ENCODE data around the gene USP2. TPM values are rescaled to one million over a fixed set of nuclear protein-coding genes. Genes with fewer than 3 reads are reported as not detected.

USP2 gene
- total and polyA plus RNA-seq, 2 of the 8 experiments (the other 6 are each of a cell fraction or from before 2014, with no cell fraction given), result 2.2 to 6.9 TPM

DNA sequence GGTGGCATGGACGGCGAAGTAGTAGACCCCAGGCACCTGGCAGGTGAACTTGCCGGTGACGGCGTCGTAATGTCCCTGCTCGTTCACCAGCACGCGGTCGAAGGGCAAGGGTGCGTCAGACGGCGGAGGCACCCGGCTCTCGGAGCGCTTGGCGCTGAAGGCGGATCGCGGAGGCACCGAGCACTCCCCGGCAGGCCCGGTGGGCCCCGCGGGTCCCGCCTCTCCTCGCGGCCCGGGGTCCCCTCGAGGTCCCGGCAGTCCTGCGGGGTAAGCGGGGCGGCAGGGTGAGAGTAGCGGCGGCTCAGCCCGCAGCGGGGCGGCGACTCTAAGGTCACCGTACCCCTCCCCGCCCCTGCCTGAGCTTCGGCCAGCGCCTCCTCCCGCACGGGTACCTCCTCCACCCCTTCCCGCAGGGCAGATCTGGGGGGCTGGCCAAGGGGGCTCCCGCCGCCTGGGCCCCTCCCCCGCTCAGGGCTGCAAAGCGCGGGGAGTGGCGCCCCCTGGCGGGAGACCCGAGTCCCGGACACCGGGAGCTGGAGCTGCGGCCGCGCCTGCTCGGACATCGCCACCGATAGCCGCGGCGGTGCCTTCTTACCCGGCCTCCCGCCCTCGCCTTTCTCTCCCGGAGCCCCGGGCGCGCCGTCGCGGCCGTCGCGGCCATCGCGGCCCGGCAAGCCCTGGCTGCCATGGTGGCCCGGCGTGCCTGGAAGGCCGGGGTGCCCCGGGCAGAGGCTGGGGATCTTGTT is 41.7 kb downstream of the USP2 start:
- Histone ChIP-seq H2BK12ac (ENCODE audit: low read depth, low read length) (peak overlapping the region; percentile 75; the same call in 1 of the 2 replicates), H3K36me3 (ENCODE audit: control insufficient read depth in 2 of 4, insufficient read depth in 4 of 4, low read length in 3 of 4) (peaks cover 0 to 6% (median 2%) of the 10 kb centered on the region in 4 experiments; a peak in 1 of 8 replicates), H3K4me2 (ENCODE audit: insufficient read depth in 1 of 2, low read depth in 2 of 2, low read length in 2 of 2) (peak overlapping the region; percentile 56 to 76), H2AK5ac (ENCODE audit: low read depth, low read length) (0 out of 2 replicates have a peak overlapping the region, but pooled peaks have one; percentile 94), H3K79me2 (ENCODE audit: control insufficient read depth in 1 of 2, insufficient read depth in 2 of 2, low read length in 2 of 2) (peaks cover 5 to 24% of the 10 kb centered on the region in 2 experiments; a peak in 3 of 4 replicates), H3K79me1 (ENCODE audit: low read depth, low read length) (peaks cover 12% of the 10 kb centered on the region), H3K27ac (ENCODE audit: low read depth, low read length) (no peak overlapping the region), H2BK20ac (ENCODE audit: low read length) (no peak overlapping the region), H2BK120ac (replicated peaks; ENCODE audit: low read depth, low read length) (no peak overlapping the region), H4K91ac (replicated peaks; ENCODE audit: insufficient read length, low read length) (peak overlapping the region; percentile 46), H3K4me1 (replicated peaks in 1 of 4; ENCODE audit: control insufficient read depth in 3 of 4, insufficient read depth in 4 of 4, low read length in 3 of 4) (peaks cover 5 to 37% (median 28%) of the 10 kb centered on the region in 4 experiments), H3K9me3 (ENCODE audit: insufficient read depth in 2 of 2, low read depth in 1 of 2, low read length in 1 of 2) (no peaks in the 10 kb centered on the region), H4K8ac (ENCODE audit: extremely low read depth, insufficient read depth, low read length) (no peak overlapping the region), H3K14ac (ENCODE audit: insufficient read length) (no peak overlapping the region), H3K4ac (replicated peaks; ENCODE audit: insufficient read length, low read depth, low read length) (peak overlapping the region; percentile 73), H3K18ac (ENCODE audit: extremely low read depth, low read length) (peak overlapping the region; percentile 83), H3K23me2 (ENCODE audit: low read depth, low read length) (peaks cover 20% of the 10 kb centered on the region; the same call in 1 of the 2 replicates), H3K27me3 (replicated peaks in 1 of 4; ENCODE audit: control insufficient read depth in 3 of 4, extremely low read depth in 1 of 4, insufficient read depth in 3 of 4, low read length in 3 of 4) (peaks cover 12 to 42% (median 33%) of the 10 kb centered on the region in 4 experiments), H2BK5ac (ENCODE audit: low read depth, low read length) (no peak overlapping the region), H2AFZ (ENCODE audit: low read length) (no peak overlapping the region; the same call in 1 of the 2 replicates), H4K5ac (ENCODE audit: insufficient read length, low read depth, low read length) (peak overlapping the region; percentile 44), H3K23ac (ENCODE audit: insufficient read length) (no peak overlapping the region), H4K20me1 (replicated peaks in 1 of 2; ENCODE audit: control insufficient read depth in 1 of 2, insufficient read depth in 2 of 2, low read length in 2 of 2) (peaks cover 3 to 16% of the 10 kb centered on the region in 2 experiments), H3K9ac (replicated peaks in 1 of 4; ENCODE audit: extremely low read depth in 1 of 4, low read depth in 3 of 4, low read length in 3 of 4) (no peak overlapping the region), H3K4me3 (ENCODE audit: extremely low read depth in 1 of 4, insufficient read depth in 2 of 4, low read depth in 3 of 4, low read length in 4 of 4) (peak overlapping the region; percentile 34 to 69 (median 43)), H3K56ac (replicated peaks; ENCODE audit: insufficient read length, low read depth, low read length) (peak overlapping the region; percentile 40), H2BK15ac (ENCODE audit: low read length) (peak overlapping the region; percentile 61; the same call in 1 of the 2 replicates)
- ChIA-PET POLR2A (ENCODE audit: partially characterized antibody) (interaction anchor here (0.5 to 3.4 kb wide), 8 partner anchors 13 to 137 kb away, joined by 3 to 19 read pairs (median 4); partner anchors contain the start of gene MCAM), CTCF (ENCODE audit: partially characterized antibody) (interaction anchor here (0.5 to 20.0 kb wide), 15 partner anchors 9 to 248 kb away, joined by 3 to 463 read pairs (median 4); partner anchors contain the start of genes MCAM and USP2)
- DNase-seq (ENCODE audit: low read depth in 1 of 2, low spot score in 2 of 2) (peak in 1 of 2 experiments; percentile 94), FAIRE-seq (no peak)
- 2% methylated on average over 67 of the region's 86 CpGs; no CpG with 5 or more reads in 1 of the 2 experiments for WGBS, 2 experiments (ENCODE audit: extremely low coverage in 1 of 2, insufficient coverage in 1 of 2, insufficient read length in 1 of 2, insufficient replicate concordance in 2 of 2, low coverage in 1 of 2, low lambda C conversion rate in 2 of 2, missing lambda C conversion rate in 1 of 2)
- no peak for TF ChIP-seq CBX5 (IDR thresholded peaks at IDR 0.05; ENCODE audit: low read depth, low read length)
- no peak for TF ChIP-seq BACH1 (IDR thresholded peaks at IDR 0.05; ENCODE audit: low read length)
- no peak for TF ChIP-seq SUZ12 (IDR thresholded peaks at IDR 0.05; ENCODE audit: low read length)
- TF ChIP-seq JUND (IDR thresholded peaks at IDR 0.05; ENCODE audit: low read length), result 0 out of 2 replicates have a peak, but pooled peaks have one; percentile 19
- peak; percentile 77 for TF ChIP-seq TAF7 (optimal IDR thresholded peaks at IDR 0.05; ENCODE audit: borderline replicate concordance, low read depth, low read length)
- TF ChIP-seq, protein P1, sequence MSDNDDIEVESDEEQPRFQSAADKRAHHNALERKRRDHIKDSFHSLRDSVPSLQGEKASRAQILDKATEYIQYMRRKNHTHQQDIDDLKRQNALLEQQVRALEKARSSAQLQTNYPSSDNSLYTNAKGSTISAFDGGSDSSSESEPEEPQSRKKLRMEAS (IDR thresholded peaks at IDR 0.05), result peak; percentile 98
- no peak for TF ChIP-seq SP2 (IDR thresholded peaks at IDR 0.05; ENCODE audit: low read length)
- TF ChIP-seq YY1 (IDR thresholded peaks at IDR 0.05; ENCODE audit: low read depth, low read length), result no peak
- TF ChIP-seq, protein P2, sequence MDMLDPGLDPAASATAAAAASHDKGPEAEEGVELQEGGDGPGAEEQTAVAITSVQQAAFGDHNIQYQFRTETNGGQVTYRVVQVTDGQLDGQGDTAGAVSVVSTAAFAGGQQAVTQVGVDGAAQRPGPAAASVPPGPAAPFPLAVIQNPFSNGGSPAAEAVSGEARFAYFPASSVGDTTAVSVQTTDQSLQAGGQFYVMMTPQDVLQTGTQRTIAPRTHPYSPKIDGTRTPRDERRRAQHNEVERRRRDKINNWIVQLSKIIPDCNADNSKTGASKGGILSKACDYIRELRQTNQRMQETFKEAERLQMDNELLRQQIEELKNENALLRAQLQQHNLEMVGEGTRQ (IDR thresholded peaks at IDR 0.05; ENCODE audit: low read length), result no peak
- TF ChIP-seq MAFK (IDR thresholded peaks at IDR 0.05; ENCODE audit: low read depth, low read length), result no peak
